ENCODE results near the gene UGT1A10. TPM values are rescaled to one million over a fixed set of nuclear protein-coding genes. Genes with fewer than 3 reads are reported as not detected.

Gene UGT1A10
- total and polyA plus RNA-seq, 2 donors (not counting 1 experiment from before 2014, with no cell fraction given), result not detected

GRCh38 chr2:233692648-233693047 lies 56.4 kb downstream of the UGT1A10 start, which contains the start of gene UGT1A6:
UGT1A6 (plus strand) TSS chr2:233692890; CDS start chr2:233693005, 115 bp downstream.
- Histone ChIP-seq H3K27ac (ENCODE audit: low read length in 2 of 2) (no peak within 1 kb of the TSS), H2AFZ (ENCODE audit: insufficient read depth, low read depth, low read length, poor library complexity, severe bottlenecking) (no peak within 1 kb of the TSS), H3K9me3 (ENCODE audit: control extremely low read depth in 1 of 3, control insufficient read depth in 2 of 3, insufficient read depth in 1 of 3, low read length in 2 of 3) (no peaks in the 10 kb centered on the region), H3K27me3 (replicated peaks in 1 of 4; ENCODE audit: control extremely low read depth in 1 of 4, control insufficient read depth in 3 of 4, insufficient read depth in 4 of 4, low read length in 3 of 4) (peaks cover 0 to 4% (median 0%) of the 10 kb centered on the region in 4 experiments), H3K36me3 (replicated peaks in 1 of 2; ENCODE audit: control extremely low read depth in 1 of 2, control insufficient read depth in 1 of 2, extremely low read depth in 1 of 2, insufficient read depth in 2 of 2, low read length in 1 of 2) (no peaks in the 10 kb centered on the region), H3K79me2 (ENCODE audit: control insufficient read depth, insufficient read depth, low read length) (no peaks in the 10 kb centered on the region), H3K4me1 (ENCODE audit: control insufficient read depth in 2 of 2, insufficient read depth in 2 of 2, low read length in 2 of 2) (no peaks in the 10 kb centered on the region), H4K20me1 (ENCODE audit: control insufficient read depth, insufficient read depth, low read length, poor library complexity, severe bottlenecking) (no peaks in the 10 kb centered on the region), H3K4me2 (replicated peaks; ENCODE audit: low read depth, low read length, poor library complexity, severe bottlenecking) (no peak within 1 kb of the TSS), H3K4me3 (ENCODE audit: control extremely low read depth in 1 of 5, extremely low read depth in 1 of 5, insufficient read depth in 1 of 5, low read depth in 2 of 5, low read length in 4 of 5) (no peak within 1 kb of the TSS), H3K9ac (ENCODE audit: low read length) (no peak within 1 kb of the TSS)
- H3K4me3 Mint-ChIP-seq, result no peak within 1 kb of the TSS
- DNase-seq (no peak), ATAC-seq (ENCODE audit: low read depth) (no peak)
- intact Hi-C loops (cut with micrococcal nuclease), result no loop called here
- CTCF ChIA-PET, result no interaction called here
- 97% methylated on average over 4 of the region's 4 CpGs for WGBS (ENCODE audit: insufficient coverage)
- POLR2A ChIA-PET, result no interaction called here
- no peak for TF ChIP-seq EZH2 (IDR thresholded peaks at IDR 0.05; ENCODE audit: borderline replicate concordance, insufficient read depth, low read depth, low read length, poor library complexity, severe bottlenecking)
- TF ChIP-seq CTCF (IDR thresholded peaks at IDR 0.05), result no peak
- H3K27me3 Mint-ChIP-seq, result peaks cover 15% of the 10 kb centered on the region
- no peaks in the 10 kb centered on the region for H3K4me1 Mint-ChIP-seq
- H3K9me3 Mint-ChIP-seq (ENCODE audit: insufficient read depth), result no peaks in the 10 kb centered on the region
- no peak within 1 kb of the TSS for H3K27ac Mint-ChIP-seq

GRCh38 chr2:233693963-233694362 lies 57.7 kb downstream of the UGT1A10 start:
- TF ChIP-seq CTCF (IDR thresholded peaks at IDR 0.05), result no peak
- no peak for TF ChIP-seq EZH2 (IDR thresholded peaks at IDR 0.05; ENCODE audit: borderline replicate concordance, insufficient read depth, low read depth, low read length, poor library complexity, severe bottlenecking)
- Histone ChIP-seq H3K9ac (ENCODE audit: low read length) (no peak overlapping the region), H2AFZ (ENCODE audit: insufficient read depth, low read depth, low read length, poor library complexity, severe bottlenecking) (no peak overlapping the region), H4K20me1 (ENCODE audit: control insufficient read depth, insufficient read depth, low read length, poor library complexity, severe bottlenecking) (no peaks in the 10 kb centered on the region), H3K4me3 (ENCODE audit: control extremely low read depth in 1 of 5, extremely low read depth in 1 of 5, insufficient read depth in 1 of 5, low read depth in 2 of 5, low read length in 4 of 5) (no peak overlapping the region), H3K4me2 (replicated peaks; ENCODE audit: low read depth, low read length, poor library complexity, severe bottlenecking) (no peak overlapping the region), H3K9me3 (ENCODE audit: control extremely low read depth in 1 of 3, control insufficient read depth in 2 of 3, insufficient read depth in 1 of 3, low read length in 2 of 3) (no peaks in the 10 kb centered on the region), H3K4me1 (ENCODE audit: control insufficient read depth in 2 of 2, insufficient read depth in 2 of 2, low read length in 2 of 2) (no peaks in the 10 kb centered on the region), H3K27ac (ENCODE audit: low read length in 2 of 2) (no peak overlapping the region), H3K27me3 (replicated peaks in 1 of 4; ENCODE audit: control extremely low read depth in 1 of 4, control insufficient read depth in 3 of 4, insufficient read depth in 4 of 4, low read length in 3 of 4) (no peaks in the 10 kb centered on the region), H3K79me2 (ENCODE audit: control insufficient read depth, insufficient read depth, low read length) (no peaks in the 10 kb centered on the region), H3K36me3 (replicated peaks in 1 of 2; ENCODE audit: control extremely low read depth in 1 of 2, control insufficient read depth in 1 of 2, extremely low read depth in 1 of 2, insufficient read depth in 2 of 2, low read length in 1 of 2) (no peaks in the 10 kb centered on the region)
- Mint-ChIP-seq H3K27ac (no peak overlapping the region), H3K9me3 (ENCODE audit: insufficient read depth) (no peaks in the 10 kb centered on the region), H3K4me1 (no peaks in the 10 kb centered on the region), H3K27me3 (peaks cover 16% of the 10 kb centered on the region), H3K4me3 (no peak overlapping the region)
- ChIA-PET CTCF (no interaction called here), POLR2A (no interaction called here)
- WGBS (ENCODE audit: insufficient coverage), result 98% methylated on average over 5 of the region's 6 CpGs
- intact Hi-C loops (cut with micrococcal nuclease), result no loop called here
- no peak for ATAC-seq (ENCODE audit: low read depth)
- no peak for DNase-seq
